Astrocyte of the spinal cord (primary cell): ENCODE data around the gene SH2D6.

ENCODE experiments used
- DNase-seq: peaks from one replicate; pipeline ENCODE4 v3.0.0; 2011; ENCODE audit warnings: low read depth, low spot score
- H3K4me3 ChIP-seq: 2 replicates; pipeline ENCODE4 v1.5.1; 2011; ENCODE audit warnings: low read depth, mild to moderate bottlenecking, low read length, moderate library complexity
- CTCF ChIP-seq: IDR thresholded peaks from 2 replicates; pipeline ENCODE4 v1.5.1; 2012; ENCODE audit warnings: low read depth, mild to moderate bottlenecking, low read length, inconsistent platforms
- in situ Hi-C: cut with HindIII; loops from 2 replicates; pipeline ENCODE4 v1.10.0; 2017; ENCODE audit warnings: low sequenced_read_pairs

SH2D6 gene

DNA sequence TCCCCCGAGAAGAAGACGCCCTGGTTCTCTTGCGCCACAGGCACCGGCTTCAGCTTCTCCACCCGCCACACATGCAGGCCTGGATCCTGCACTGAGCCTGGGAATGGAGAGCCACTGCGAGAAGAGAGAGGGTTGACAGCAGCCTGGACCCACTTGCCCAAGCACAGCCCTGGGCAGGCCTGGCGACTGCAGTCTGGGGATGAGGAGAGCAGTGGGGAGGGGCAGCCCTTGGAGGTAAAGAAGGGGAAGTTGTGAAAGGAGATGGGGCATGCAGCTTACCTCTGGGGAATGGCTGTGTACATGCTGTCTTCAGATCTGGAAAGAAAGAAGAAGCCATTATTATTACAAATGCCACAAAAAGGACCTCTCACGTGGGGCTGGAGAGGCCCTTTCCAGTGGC is 16.7 kb upstream of the SH2D6 start:
- TF ChIP-seq CTCF, result no peak

DNA sequence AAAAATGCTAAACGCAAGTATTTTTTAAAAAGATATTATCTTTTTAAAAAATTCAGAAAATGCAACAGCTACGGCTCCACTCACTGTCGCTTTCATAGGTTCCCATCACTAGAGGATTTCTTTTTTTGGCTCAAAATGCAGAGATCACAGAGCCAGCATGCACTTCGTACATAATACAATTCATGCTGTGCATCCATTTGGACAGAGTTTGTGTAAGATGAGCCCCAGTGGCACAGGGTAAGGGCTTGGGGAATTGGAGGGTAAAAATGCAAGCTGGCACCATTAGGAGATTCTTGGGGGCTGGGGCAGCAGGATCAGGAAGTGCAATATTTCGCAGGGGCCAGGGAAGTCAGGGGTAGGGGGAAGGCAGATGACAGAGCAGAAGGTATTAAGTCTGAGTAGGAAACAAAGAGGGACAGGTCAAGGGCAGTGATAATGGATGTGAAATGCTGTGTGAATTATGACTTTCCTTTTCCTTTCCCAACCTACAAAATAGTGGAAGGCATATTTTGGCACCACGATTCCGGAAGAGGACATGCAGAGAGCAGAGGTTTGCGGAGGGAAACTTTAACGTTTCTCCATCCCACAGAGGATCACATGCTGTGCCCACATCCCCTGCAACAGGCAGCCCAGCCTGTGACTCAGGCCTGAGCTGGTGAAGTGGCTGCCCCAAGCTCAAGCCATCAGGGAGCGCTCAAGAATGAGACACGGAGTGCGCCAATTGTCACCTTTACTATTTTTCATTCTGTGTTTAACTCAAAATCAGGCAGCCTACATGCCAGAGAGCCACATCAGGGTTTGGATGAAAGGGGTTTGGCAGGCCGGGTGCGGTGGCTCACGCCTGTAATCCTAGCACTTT is 13.1 kb upstream of the SH2D6 start:
- in situ Hi-C loops, result loop anchor here (25.0 kb wide), 1 partner anchor 132 kb away; the partner anchor contains the start of gene MAT2A
- TF ChIP-seq CTCF, result no peak
- DNase-seq, result peak; percentile 91
- no peak overlapping the region for H3K4me3 ChIP-seq

More for the DNA sequence above, 16.7 kb upstream of the SH2D6 start:
- DNase-seq, result no peak
- in situ Hi-C loops, result loop anchor here (25.0 kb wide), 1 partner anchor 135 kb away; the partner anchor contains the start of gene MAT2A
- H3K4me3 ChIP-seq, result no peak overlapping the region

- no peak for DNase-seq
- TF ChIP-seq CTCF, result no peak
- in situ Hi-C loops, result loop anchor here (25.0 kb wide), 1 partner anchor 127 kb away; the partner anchor contains the start of gene MAT2A
- no peak within 1 kb of the TSS for H3K4me3 ChIP-seq
Observed at GRCh38 chr2:85409845-85410583, 8.5 kb upstream of the SH2D6 start, which contains the start of gene CAPG. Gene CAPG (minus strand): TSS chr2:85410366. CDS start chr2:85402145, 8,221 bp downstream.

- in situ Hi-C loops, result loop anchor here (25.0 kb wide), 1 partner anchor 127 kb away; the partner anchor contains the start of gene MAT2A
- H3K4me3 ChIP-seq, result no peak overlapping the region
- DNase-seq, result no peak
- TF ChIP-seq CTCF, result no peak
Observed at GRCh38 chr2:85410584-85411404, 7.7 kb upstream of the SH2D6 start.

DNA sequence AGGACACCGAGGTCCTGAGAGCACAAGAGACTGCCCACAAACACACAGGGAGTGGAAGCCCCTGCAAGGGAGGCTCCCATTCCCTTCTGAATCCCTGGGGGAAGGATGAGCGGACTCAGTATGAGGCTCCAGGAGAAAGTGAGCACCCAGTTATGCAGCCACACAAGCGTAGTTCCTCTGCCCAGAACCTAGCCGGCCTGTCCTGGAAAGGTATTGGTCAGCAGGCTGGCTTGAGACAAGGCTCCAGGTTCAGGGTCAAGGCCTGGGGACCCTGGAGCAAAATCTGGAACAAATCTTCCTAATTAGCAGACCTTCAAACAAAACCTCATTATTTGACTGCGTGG is 7.1 kb upstream of the SH2D6 start:
- in situ Hi-C loops, result loop anchor here (25.0 kb wide), 1 partner anchor 126 kb away; the partner anchor contains the start of gene MAT2A
- no peak for DNase-seq
- no peak overlapping the region for H3K4me3 ChIP-seq
- TF ChIP-seq CTCF, result no peak
